HG03108 (cell line): ENCODE data around the gene NCEH1.
"Not testable (repeated sequence)": the region's sequence is repeated elsewhere in the genome, so short reads cannot be mapped to it uniquely, and the experiment has no call there.

Source experiments
- ATAC-seq: cut with Tn5 transposase; IDR thresholded peaks from one replicate; pipeline ENCODE4 v1.9.1; 2021; ENCODE audit warnings: moderate library complexity; ENCODE audit not compliant: unreplicated experiment

Gene NCEH1

GRCh38 chr3:172707967-172708366, 2.9 kb downstream of the NCEH1 start:
- no peak for ATAC-seq

DNA sequence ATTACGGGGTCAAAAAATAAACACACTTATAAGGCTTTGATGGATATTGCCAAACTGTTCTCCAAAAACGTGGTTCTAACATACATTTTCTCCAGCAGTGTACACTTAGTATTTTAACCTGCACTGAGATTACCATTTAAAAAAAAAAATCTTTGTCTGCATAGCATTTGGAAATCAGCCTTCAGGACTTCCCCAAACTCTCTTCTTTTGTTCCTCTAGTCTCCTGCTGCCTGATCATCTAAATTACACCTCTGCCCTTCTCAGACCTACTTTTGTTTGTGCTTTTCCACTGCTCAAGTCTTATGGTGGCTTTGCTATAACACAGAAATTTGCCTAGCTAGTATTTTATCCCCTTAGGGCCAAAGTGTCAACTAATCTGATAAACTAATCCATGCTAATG, 3.8 kb downstream of the NCEH1 start:
- ATAC-seq: no peak

- ATAC-seq: no peak
Measured at GRCh38 chr3:172705170-172705569, 5.7 kb downstream of the NCEH1 start.

GRCh38 chr3:172704001-172704400, 6.9 kb downstream of the NCEH1 start:
- no peak for ATAC-seq

DNA sequence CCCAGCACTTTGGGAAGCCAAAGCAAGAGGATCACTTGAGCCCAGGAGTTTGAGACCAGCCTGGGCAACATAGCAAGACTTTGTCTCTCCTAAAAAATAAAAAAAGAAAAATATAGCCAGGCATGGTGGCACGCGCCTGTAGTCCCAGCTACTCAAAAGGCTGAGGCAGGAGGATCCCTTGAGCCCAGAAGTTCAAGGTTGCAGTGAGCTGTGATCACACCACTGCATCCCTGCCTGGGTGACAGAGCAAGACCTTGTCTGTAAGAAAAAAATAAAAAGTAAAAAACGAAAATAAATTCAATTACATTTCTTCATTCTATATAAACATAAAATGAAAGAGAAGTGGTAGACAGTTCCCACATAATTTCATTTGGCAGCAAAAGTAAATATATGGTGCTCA, 8.1 kb downstream of the NCEH1 start:
- not testable (repeated sequence) for ATAC-seq

DNA sequence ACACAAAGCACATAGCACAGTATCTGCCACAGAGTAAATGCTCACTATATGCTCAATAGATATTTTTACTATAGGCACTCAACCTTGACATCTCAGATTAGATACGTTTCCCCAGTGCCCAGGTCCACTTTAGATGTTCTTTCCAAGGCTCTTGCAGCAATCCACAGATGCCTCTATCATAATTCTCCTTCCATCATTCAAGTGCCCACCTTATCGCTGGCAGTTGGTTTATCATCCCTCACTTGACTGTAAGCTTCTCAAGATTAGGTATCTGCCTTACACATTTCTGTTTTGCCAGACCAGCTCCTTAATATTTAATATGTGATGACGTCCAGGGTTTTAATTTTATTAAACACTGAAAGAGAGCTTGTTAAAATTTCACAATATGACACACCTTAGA, 8.6 kb downstream of the NCEH1 start:
- no peak for ATAC-seq

GRCh38 chr3:172701751-172702150, 9.1 kb downstream of the NCEH1 start:
- no peak for ATAC-seq

GRCh38 chr3:172700936-172701455, 9.9 kb downstream of the NCEH1 start:
- no peak for ATAC-seq

DNA sequence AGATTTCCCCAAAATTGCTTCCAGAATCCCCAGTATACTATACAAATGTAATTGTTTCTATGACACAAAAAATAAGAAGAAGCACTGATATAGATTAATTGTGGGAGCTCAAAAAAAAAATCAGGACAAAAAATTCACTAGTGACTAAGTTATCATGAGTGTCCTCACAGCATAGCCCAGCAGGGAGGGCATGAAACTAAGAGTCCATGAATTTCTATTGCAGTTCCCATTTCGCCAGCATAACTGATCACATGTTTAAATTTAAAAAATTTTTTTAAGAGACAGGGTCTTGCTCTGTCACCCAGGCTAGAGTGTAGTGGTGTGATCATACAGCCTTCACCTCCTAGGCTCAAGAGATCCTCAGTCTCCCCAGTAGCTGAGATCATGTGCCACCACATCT, 10.6 kb downstream of the NCEH1 start:
- no peak for ATAC-seq

DNA sequence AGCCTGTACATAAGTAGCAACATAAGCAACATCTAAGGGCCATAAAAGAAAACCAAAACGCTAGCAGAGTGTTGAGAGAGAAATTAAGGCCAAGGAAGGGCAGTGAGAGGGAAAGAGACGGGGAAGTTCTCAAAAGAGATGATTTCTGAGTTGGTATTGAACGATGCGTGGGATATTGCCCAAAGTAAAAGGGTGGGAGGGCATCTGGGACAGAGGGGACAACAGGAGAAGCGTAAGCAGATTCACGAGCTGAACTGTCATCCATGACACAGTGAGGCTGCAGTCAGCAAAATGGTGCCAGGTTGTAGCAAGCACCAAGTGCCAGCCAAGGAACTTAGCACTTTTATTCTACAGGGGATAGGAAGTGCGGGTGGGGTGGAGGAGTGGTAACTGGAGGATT, 11.8 kb downstream of the NCEH1 start:
- no peak for ATAC-seq

DNA sequence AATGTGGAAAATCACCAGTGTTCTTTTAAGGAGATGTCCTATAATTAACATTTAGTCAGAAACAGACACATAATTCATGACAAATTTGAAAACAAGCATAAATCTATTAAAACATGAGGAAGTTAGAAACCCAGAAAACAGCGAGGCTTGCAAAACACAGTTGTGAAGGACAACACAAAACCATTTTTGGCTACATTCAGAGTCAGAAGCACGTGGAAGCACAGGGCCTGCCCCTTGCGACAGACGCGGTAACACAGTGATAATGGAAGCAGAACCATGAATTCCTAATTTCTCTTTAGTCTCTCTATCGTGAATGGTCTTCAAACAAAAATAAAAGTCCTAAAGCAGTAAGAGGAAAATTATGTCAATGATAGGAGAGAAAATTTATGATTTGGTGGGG, 12.2 kb downstream of the NCEH1 start:
- no peak for ATAC-seq

DNA sequence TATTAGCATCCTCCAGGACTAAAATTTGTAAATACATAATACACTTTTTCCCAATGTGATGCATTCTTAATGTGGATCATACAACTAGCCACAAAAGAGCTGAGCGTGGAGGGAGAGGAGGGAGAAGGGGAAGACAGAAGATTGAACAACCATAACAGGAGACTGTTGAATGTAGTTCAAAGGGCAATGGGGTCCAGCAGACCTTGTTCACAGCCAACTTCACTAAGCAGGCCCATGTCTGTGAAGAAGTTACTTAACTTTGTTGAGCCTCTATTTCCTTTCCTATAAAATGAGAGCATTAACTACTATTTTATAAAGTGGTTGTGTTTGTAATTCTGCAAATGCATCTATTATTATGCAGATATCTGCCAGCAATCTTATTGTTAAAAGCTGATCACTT, 13.3 kb downstream of the NCEH1 start:
- no peak for ATAC-seq

DNA sequence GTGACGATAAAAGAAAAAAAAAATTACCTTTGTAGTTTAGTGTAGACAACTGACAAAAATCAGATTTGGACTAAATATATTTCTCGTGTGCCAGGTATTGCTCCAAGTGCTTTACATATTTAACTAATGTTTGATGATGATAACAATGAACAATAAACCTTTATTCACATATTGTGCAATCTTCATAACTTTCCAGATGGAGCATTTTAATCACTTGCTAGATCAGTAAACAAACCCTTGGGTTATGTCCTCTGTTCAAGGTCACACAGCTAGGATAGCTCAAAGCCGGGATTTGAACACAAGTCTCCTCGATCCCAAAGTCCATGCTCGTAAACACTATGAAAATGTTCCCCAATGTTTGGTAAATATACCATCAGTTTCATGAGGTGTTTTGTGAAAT, 14.5 kb downstream of the NCEH1 start:
- no peak for ATAC-seq

DNA sequence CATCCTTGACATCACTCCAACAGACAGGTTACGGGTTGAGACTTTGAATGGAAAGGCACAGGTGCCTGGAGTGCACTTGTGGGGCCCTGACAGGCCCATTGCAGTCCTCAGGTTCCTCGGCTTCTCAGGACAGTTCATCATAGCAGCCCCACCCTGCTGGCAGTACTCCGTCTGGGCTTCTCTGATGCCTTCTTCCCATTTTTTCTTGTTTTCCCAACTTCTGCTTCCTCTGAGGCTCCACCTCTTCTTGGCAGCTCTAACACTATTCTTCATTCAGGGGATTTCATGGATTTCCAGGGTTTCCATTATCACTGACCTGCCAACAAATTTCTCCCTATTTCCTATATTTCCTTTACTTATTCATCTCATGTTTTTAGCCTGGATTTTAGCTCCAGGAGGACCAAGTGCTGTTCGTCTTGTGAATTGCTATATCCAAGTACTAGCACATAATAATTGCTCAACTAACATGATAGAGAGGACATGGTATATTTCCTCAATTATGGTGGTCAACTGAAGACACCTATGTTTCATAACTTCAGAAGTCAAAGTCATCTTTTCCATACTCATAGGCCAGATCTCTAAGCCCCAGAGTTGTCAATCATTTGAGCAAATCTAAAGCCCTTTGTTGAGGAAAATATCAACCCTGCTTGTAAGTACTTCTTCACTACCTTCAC, 16.2 kb downstream of the NCEH1 start:
- ATAC-seq: no peak

DNA sequence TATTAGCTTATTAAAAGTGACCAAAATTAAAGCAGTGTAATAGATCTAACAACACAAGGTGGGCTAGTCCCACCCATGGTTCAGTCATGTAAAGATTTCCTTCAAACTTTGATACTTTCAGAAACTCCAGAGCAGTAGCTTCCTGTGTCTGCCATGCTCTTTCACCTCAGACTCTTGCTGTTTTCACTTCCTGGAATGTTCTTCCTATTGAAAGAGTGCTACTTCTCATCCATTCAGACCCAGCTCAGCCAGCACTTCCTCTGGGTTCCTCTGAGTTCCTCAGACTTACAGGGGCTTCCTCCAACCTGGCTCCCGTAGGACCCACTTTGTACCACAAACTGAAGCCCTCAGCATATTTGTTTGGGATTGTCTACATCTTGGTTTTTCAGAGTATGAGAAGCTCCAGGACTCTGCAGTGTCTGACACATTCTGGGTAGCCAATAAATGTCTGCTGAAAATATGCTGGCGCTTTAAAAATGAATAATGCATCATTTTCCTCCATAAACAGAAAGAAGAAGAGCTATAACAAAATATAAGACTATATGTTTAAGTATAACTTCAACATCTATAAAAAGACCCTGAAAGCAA, 18.0 kb downstream of the NCEH1 start:
- ATAC-seq: peak; percentile 67

- ATAC-seq: no peak
Measured at GRCh38 chr3:172690936-172691335, 19.9 kb downstream of the NCEH1 start.

DNA sequence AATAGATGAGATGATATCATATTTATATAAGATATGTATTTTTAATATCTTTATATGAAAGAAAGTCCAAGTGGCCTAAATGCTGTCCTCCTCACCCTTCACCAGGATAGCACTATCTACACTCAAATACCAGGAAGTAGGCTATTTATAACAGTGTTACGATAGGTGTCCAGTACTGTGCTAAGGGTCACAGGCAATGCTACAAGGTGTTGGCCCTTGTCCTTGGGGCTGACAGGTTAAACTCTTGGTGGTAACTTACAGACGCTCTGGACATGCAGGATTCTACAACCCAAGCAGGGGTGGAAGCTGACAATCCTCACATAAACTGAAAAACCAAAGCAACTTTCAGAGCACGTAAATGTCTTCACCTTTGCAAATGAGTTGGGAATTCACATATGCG, 22.3 kb downstream of the NCEH1 start:
- no peak for ATAC-seq

GRCh38 chr3:172687501-172687900, 23.4 kb downstream of the NCEH1 start:
- ATAC-seq: no peak

DNA sequence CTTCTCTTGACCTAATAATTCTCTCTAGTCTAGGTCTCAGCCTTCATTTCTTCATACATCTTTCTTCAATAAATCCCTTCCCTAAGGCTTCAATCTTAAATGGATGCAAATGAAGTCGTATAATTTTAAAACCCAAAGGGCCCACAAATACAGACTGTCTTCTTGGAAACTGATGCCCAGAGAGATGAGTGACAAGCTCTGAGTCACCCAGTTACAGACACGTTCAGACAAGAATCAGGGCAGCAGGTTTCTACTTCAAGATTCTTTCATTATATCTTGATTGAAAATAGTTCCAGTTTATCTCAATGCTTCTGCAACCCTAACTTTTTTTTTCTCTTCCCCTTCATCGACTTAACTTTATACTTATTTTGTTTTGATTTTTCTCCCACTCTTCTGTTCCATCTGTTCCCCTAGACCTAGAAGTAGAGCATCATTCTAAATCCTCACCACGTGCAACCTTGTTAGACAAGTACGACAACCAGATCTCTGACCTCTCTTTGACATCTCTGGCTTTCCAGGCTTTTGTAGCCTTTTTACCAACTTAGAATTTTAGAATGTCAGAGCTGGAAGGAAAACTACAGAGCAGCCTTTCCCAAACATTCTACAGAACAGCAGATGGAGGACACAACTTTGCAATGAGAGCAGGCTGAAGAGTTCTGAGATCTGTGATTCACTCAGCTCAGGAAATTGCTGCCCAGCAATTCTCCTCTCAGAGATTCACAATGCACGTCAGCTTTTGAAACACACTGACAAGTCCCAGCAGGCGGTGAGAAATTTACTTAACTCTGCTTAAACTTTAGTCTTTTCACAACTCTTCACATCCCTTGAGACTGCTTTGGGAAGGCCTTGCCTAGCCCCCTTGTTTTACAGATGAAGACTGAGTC, 25.3 kb downstream of the NCEH1 start:
- no peak for ATAC-seq

- ATAC-seq: no peak
Measured at GRCh38 chr3:172680684-172681083, 30.2 kb downstream of the NCEH1 start.

DNA sequence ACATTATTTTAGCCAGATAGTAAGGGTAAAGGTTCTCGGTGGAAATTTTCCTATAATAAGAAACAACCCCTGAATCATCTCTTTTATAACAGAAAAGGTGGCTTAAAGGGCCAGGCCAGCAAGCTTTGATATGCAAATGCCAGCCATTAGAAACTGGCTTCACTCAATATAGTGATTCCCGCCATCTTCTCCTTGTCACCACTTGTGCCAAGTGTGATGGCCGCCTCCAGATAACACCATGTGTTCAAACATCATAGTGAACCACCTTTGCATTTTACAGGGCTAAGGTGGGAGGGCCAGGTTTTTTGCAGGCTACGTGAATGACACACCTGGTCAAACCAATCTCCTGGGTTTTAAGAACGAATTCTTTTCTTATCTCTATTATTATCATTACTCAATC, 31.3 kb downstream of the NCEH1 start:
- ATAC-seq: no peak

DNA sequence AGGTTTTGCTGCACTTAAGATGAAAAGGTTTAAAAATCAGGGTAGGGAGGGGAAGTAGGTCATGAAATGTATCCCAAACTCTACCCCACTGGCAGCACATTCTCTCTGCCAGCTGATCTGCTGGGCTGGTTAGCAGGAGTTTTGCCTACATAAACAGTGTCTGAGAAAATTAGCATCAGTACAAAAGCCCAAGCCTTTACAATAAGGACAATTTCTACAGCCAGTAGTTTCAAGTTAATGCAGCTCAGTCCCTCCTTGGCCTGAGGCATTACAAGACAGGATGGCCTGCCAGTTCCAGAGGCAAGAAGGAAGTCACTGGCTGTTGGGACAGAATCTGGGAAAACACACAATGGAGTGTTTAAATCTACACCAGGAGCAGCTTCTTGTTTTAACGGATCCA, 32.8 kb downstream of the NCEH1 start:
- ATAC-seq: no peak
